Subcutaneous abdominal adipose tissue (tissue), 5 donors: Measurements from ENCODE around the gene CAPN2.

Experiments used
- H3K27ac ChIP-seq: one replicate; pipeline ENCODE4 v1.7.0; 2013; ENCODE audit warnings: low read depth, mild to moderate bottlenecking, inconsistent platforms, low read length, moderate library complexity
- H3K27me3 ChIP-seq, 5 donors: one replicate each; pipeline ENCODE4 v1.7.0; 2013; ENCODE audit warnings: low read length in 5 of 5, inconsistent platforms in 1 of 5; ENCODE audit not compliant: control insufficient read depth in 5 of 5, insufficient read depth in 4 of 5
- H3K36me3 ChIP-seq, 5 donors: one replicate each; pipeline ENCODE4 v1.7.0; 2013; ENCODE audit warnings: low read length in 5 of 5; ENCODE audit not compliant: control insufficient read depth in 5 of 5, insufficient read depth in 5 of 5
- H3K4me1 ChIP-seq, 5 donors: one replicate each; pipeline ENCODE4 v1.7.0; 2013; ENCODE audit warnings: low read length in 5 of 5, mild to moderate bottlenecking in 3 of 5, moderate library complexity in 1 of 5; ENCODE audit not compliant: control insufficient read depth in 5 of 5, insufficient read depth in 5 of 5
- H3K4me3 ChIP-seq, 5 donors: one replicate each; pipeline ENCODE4 v1.7.0; 2013; ENCODE audit warnings: low read length in 5 of 5, low read depth in 1 of 5
- H3K9ac ChIP-seq, 5 donors: one replicate each; pipeline ENCODE4 v1.7.0; 2013; ENCODE audit warnings: low read length in 5 of 5, mild to moderate bottlenecking in 4 of 5, moderate library complexity in 3 of 5
- H3K9me3 ChIP-seq, 5 donors: one replicate each; pipeline ENCODE4 v1.7.0; 2013; ENCODE audit warnings: low read length in 5 of 5; ENCODE audit not compliant: control insufficient read depth in 5 of 5
- donor health status: healthy.
- donor health status: healthy.
- donor health status: healthy.
- donor health status: healthy.
- donor health status: healthy.

The CAPN2 gene

GRCh38 chr1:223820971-223821370, 108.6 kb downstream of the CAPN2 start:
- Histone ChIP-seq H3K27me3 (no peaks in the 10 kb centered on the region), H3K9ac (no peak overlapping the region), H3K4me1 (peaks cover 0 to 18% (median 10%) of the 10 kb centered on the region in 5 donors), H3K27ac (no peak overlapping the region), H3K4me3 (no peak overlapping the region), H3K36me3 (peaks cover 0 to 6% (median 0%) of the 10 kb centered on the region in 5 donors), H3K9me3 (no peaks in the 10 kb centered on the region)

DNA sequence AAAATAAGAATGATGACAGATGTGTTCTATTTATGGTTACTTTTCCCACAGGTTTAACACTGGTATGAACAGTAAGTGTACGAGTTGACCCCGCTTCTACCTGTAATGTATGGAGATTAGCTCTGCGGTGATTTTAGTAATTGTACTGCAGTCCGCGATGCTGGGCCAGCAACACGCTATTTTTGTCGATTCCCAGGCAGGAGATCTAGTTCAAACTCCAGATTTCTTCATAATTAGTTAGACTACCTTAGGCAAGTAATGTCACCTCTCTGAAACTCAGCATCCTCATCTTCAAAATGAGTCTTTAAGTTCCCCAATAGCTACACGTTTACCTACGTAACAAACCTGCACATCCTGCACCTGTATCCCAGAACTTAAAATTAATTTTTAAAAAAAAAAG, 111.9 kb downstream of the CAPN2 start:
- H3K27me3 ChIP-seq: no peaks in the 10 kb centered on the region
- H3K36me3 ChIP-seq: peaks cover 0 to 4% (median 0%) of the 10 kb centered on the region in 5 donors
- H3K9me3 ChIP-seq: no peaks in the 10 kb centered on the region
- peaks cover 0 to 22% (median 13%) of the 10 kb centered on the region in 5 donors for H3K4me1 ChIP-seq
- H3K9ac ChIP-seq: no peak overlapping the region
- H3K27ac ChIP-seq: no peak overlapping the region
- H3K4me3 ChIP-seq: no peak overlapping the region

DNA sequence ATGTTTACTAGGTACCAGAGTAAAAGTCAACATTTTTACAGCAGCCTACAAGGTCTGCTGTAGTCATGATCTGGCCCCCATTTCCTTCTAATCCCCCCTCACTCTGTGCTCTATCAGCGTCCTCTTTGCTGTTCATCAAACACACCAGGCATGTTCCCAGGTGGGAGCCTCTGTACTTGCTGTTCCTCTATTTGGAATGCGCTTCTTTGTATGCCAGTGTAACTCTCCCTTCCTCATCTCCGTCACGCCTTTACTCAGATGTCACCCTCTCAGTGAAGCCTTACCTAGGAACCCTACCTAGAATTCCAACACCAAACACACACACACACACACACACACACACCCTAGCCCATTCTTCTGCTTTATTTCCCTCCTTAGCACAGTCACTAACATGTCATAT, 112.4 kb downstream of the CAPN2 start:
- peaks cover 0 to 4% (median 0%) of the 10 kb centered on the region in 5 donors for H3K36me3 ChIP-seq
- H3K4me1 ChIP-seq: peaks cover 0 to 21% (median 13%) of the 10 kb centered on the region in 5 donors
- no peak overlapping the region for H3K9ac ChIP-seq
- H3K4me3 ChIP-seq: no peak overlapping the region
- no peaks in the 10 kb centered on the region for H3K27me3 ChIP-seq
- H3K27ac ChIP-seq: no peak overlapping the region
- no peaks in the 10 kb centered on the region for H3K9me3 ChIP-seq
